PC-3 (cell line): ENCODE measurements around the gene CPSF4.

Experiments
- CTCF ChIP-seq: fragments of 300-600 bp; sonication (generic); conservative IDR thresholded peaks from 2 replicates; pipeline ENCODE4 v1.5.1; 2017; ENCODE audit warnings: antibody characterized with exemption, low read depth, mild to moderate bottlenecking, low read length
- EZH2 ChIP-seq: fragments of 300-600 bp; sonication (generic); IDR thresholded peaks from one replicate; pipeline ENCODE4 v1.6.1; 2017; ENCODE audit warnings: antibody characterized with exemption, mild to moderate bottlenecking, low read length; ENCODE audit not compliant: unreplicated experiment
- EZH2phosphoT487 ChIP-seq: fragments of 300-600 bp; sonication (generic); IDR thresholded peaks from 2 replicates; pipeline ENCODE4 v1.6.1; 2018; ENCODE audit warnings: mild to moderate bottlenecking, antibody characterized with exemption, low read length, borderline replicate concordance

DNA sequence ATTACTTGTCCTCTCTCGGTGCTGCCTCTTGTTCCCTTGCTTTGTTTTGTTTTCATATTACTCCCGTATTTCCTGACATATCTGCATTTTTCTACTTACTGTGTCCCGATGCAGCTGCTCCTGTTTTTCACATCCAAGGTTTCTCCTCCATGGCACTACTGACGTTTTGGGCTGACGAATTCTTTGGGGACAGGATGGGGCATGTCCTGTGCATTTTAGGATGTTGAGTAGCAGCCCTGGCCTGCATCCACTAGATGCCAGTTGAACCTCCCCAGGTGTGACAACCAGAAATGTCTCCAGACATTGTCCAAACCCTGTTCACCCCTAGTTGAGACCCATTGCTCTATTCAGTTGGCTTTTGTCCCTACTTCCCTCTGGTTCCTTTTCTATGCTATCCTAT, 46.4 kb downstream of the CPSF4 start:
- no peak for TF ChIP-seq CTCF
- TF ChIP-seq EZH2phosphoT487 = no peak
- no peak for TF ChIP-seq EZH2
